K562 (cell line): Measurements from ENCODE around the gene KMT2D. TPM values are rescaled to one million over a fixed set of nuclear protein-coding genes. Genes with fewer than 3 reads are reported as not detected.

Source experiments
- CCAR2 ChIP-seq: fragments of 200-400 bp; formaldehyde crosslinking; IDR thresholded peaks from 2 replicates; pipeline ENCODE4 v1.6.1; 2017; ENCODE audit warnings: mild to moderate bottlenecking, low read depth, low read length
- DACH1 ChIP-seq: fragments of 450-650 bp; IDR thresholded peaks from 2 replicates; pipeline ENCODE4 v1.6.1; 2018; ENCODE audit not compliant: partially characterized antibody
- EGR1 ChIP-seq: fragments of 450-650 bp; conservative IDR thresholded peaks from 2 replicates; pipeline ENCODE4 v1.6.1; 2017; ENCODE audit warnings: mild to moderate bottlenecking
- EP300 ChIP-seq: IDR thresholded peaks from 2 replicates; pipeline ENCODE4 v1.6.1; 2012; ENCODE audit warnings: low read length, improper control_type of control experiment
- FOS ChIP-seq: IDR thresholded peaks from 3 replicates; pipeline ENCODE4 v1.6.1; 2011; ENCODE audit not compliant: insufficient read length; ENCODE audit errors: extremely low read depth
- HDAC2 ChIP-seq: fragments of 450-650 bp; IDR thresholded peaks from 2 replicates; pipeline ENCODE4 v1.6.1; 2016; ENCODE audit warnings: mild to moderate bottlenecking
- IRF9 ChIP-seq: fragments of 450-650 bp; IDR thresholded peaks from 2 replicates; pipeline ENCODE4 v1.6.1; 2016; ENCODE audit warnings: missing biosample characterization, missing genetic modification characterization
- KLF16 ChIP-seq: IDR thresholded peaks from 2 replicates; pipeline ENCODE4 v1.6.1; 2016; ENCODE audit warnings: antibody characterized with exemption
- MBD2 ChIP-seq: sonication (generic); IDR thresholded peaks from 2 replicates; pipeline ENCODE4 v1.6.1; 2016; ENCODE audit warnings: low read depth, borderline replicate concordance
- MECOM ChIP-seq: fragments of 250-450 bp; sonication (Bioruptor Pico); IDR thresholded peaks from 2 replicates; pipeline ENCODE4 v1.8.0; 2022; ENCODE audit warnings: inconsistent platforms
- NCOA6 ChIP-seq: fragments of 450-650 bp; IDR thresholded peaks from 2 replicates; pipeline ENCODE4 v1.6.1; 2017; ENCODE audit warnings: mild to moderate bottlenecking
- NRF1 ChIP-seq, 2 experiments: fragments of 450-650 bp; IDR thresholded peaks in 1 of 2; conservative IDR thresholded peaks in 1 of 2; 2 replicates each; pipeline ENCODE4 v1.6.1; 2014; ENCODE audit warnings: mild to moderate bottlenecking in 2 of 2
- SRF ChIP-seq, 2 experiments: fragments of 250-450, 450-650 bp in 1 of 2; sonication (Bioruptor Pico) in 1 of 2; sonication (generic) in 1 of 2; formaldehyde crosslinking; IDR thresholded peaks; 2 replicates each; pipeline versions ENCODE4 v1.5.0 to v1.5.1; 2020 to 2022; ENCODE audit warnings: mild to moderate bottlenecking in 1 of 2, missing genetic modification reagents in 1 of 2
- STAT5A ChIP-seq: IDR thresholded peaks from 2 replicates; pipeline ENCODE4 v1.6.1; 2012; ENCODE audit warnings: low read length, inconsistent platforms, borderline replicate concordance
- TCF15 ChIP-seq: fragments of 250-450 bp; sonication (Bioruptor Pico); IDR thresholded peaks from 2 replicates; pipeline ENCODE4 v1.8.0; 2022; ENCODE audit warnings: moderate library complexity, mild to moderate bottlenecking, inconsistent platforms
- ZBTB33 ChIP-seq: sonication (generic); formaldehyde crosslinking; IDR thresholded peaks from 2 replicates; pipeline ENCODE4 v1.8.1; 2023; ENCODE audit warnings: mild to moderate bottlenecking, missing genetic modification reagents
- ZNF197 ChIP-seq: fragments of 200-800 bp; sonication (Bioruptor generic); IDR thresholded peaks from 2 replicates; pipeline ENCODE4 v1.6.1; 2016; ENCODE audit warnings: low read depth, missing genetic modification characterization, missing compliant biosample characterization
- ZNF407 ChIP-seq: fragments of 450-650 bp; IDR thresholded peaks from 2 replicates; pipeline ENCODE4 v1.6.1; 2016; ENCODE audit warnings: low read depth
- ZNF444 ChIP-seq: fragments of 250-450 bp; sonication (Bioruptor Pico); IDR thresholded peaks from 2 replicates; pipeline ENCODE4 v1.4.0; 2020; ENCODE audit warnings: mild to moderate bottlenecking, moderate library complexity
- polyA plus RNA-seq, 8 experiments: library from polyadenylated mRNA; depleted of rRNA in 4 of 8; stranded (reverse) in 5 of 8; unstranded in 3 of 8; fragments of >200 nt; fragmentation: Nextera tagmentation in 2 of 8; fragmentation: Illumina TruSeq in 1 of 8; extraction: Ambion mirVana in 2 of 8; extraction: Trizol in 1 of 8; gene quantifications; 2 replicates each; pipeline versions ENCODE4 v1.2.1 to v1.2.3, GENCODE V29; 2011 to 2014; ENCODE audit warnings: inconsistent platforms in 1 of 8, missing spikeins in 1 of 8
- total RNA-seq, 7 experiments: library from RNA; depleted of rRNA in 6 of 7; stranded (reverse); fragments of >200 nt in 6 of 7; fragmentation: Illumina TruSeq in 2 of 7; extraction: Trizol in 2 of 7; gene quantifications; 2 replicates each; pipeline versions ENCODE4 v1.2.1 to v1.2.3, GENCODE V29; 2011 to 2021; ENCODE audit warnings: low replicate concordance in 1 of 7

Gene KMT2D
- total and polyA plus RNA-seq, 9 of the 15 experiments (the other 6 are each of a cell fraction or from before 2014, with no cell fraction given), result 0.22 to 93.7 (median 13.7) TPM

- no peak for TF ChIP-seq ZNF407
- TF ChIP-seq DACH1, result no peak
- TF ChIP-seq NRF1 (conservative IDR thresholded peaks at IDR 0.05 in 1 of 2, IDR thresholded peaks at IDR 0.05 in 1 of 2), result peak; percentile 54 to 66
- TF ChIP-seq EGR1, result no peak
- no peak for TF ChIP-seq KLF16
- no peak for TF ChIP-seq FOS
- no peak for TF ChIP-seq MBD2
- TF ChIP-seq MECOM (CRISPR knock-in tag), result 0 out of 2 replicates have a peak, but pooled peaks have one; percentile 16
- TF ChIP-seq CCAR2, result no peak
- no peak for TF ChIP-seq TCF15 (CRISPR knock-in tag)
- TF ChIP-seq EP300, result no peak
- TF ChIP-seq NCOA6, result no peak
- no peak for TF ChIP-seq ZNF197 (CRISPR knock-in tag)
- no peak for TF ChIP-seq ZNF444 (CRISPR knock-in tag)
- peak in 1 of 2 experiments; percentile 29; a peak in 1 of 4 replicates for TF ChIP-seq SRF (CRISPR knock-in tag; IDR thresholded peaks at IDR 0.05)
- TF ChIP-seq ZBTB33 (CRISPR knock-in tag), result no peak
- peak; percentile 54; the same call in 1 of the 2 replicates for TF ChIP-seq IRF9
- TF ChIP-seq HDAC2, result 0 out of 2 replicates have a peak, but pooled peaks have one; percentile 39
- no peak for TF ChIP-seq STAT5A
Measured at GRCh38 chr12:49108958-49109404, 48.4 kb upstream of the KMT2D start (continued).
